SKM-1 (cell line): ENCODE measurements around the gene NSUN2.

Experiments used
- DNase-seq: peaks from one replicate; lab custom pipeline; 2025; ENCODE audit not compliant: unreplicated experiment; lab: John Stamatoyannopoulos, UW

NSUN2 gene

DNA sequence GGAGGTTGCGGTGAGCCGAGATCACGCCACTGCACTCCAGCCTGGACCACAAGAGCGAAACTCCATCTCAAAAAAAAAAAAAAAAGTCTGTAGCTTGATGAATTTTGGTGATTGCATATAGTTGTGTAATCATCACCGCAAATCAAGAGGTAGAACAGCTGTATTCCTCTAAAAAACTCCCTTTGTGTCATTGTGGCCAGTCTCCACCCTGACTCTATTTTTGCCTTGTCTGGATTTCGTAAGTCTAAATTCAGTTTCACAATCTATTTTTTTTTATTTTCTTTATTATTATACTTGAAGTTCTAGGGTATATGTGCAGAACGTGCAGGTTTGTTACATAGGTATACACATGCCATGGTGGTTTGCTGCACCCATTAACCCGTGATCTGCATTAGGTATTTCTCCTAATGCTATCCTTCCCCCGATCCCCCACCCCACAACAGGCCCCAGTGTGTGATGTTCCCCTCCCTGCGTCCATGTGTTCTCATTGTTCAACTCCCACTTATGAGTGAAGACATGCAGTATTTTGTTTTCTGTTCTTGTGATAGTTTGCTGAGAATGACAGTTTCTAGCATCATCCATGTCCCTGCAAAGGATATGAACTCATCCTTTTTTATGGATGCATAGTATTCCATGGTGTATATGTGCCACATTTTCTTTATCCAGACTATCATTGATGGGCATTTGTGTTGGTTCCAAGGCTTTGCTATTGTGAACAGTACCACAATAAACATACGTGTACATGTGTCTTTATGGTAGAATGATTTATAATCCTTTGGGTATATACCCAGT is 12.9 kb upstream of the NSUN2 start:
- DNase-seq = peak; percentile 29

DNA sequence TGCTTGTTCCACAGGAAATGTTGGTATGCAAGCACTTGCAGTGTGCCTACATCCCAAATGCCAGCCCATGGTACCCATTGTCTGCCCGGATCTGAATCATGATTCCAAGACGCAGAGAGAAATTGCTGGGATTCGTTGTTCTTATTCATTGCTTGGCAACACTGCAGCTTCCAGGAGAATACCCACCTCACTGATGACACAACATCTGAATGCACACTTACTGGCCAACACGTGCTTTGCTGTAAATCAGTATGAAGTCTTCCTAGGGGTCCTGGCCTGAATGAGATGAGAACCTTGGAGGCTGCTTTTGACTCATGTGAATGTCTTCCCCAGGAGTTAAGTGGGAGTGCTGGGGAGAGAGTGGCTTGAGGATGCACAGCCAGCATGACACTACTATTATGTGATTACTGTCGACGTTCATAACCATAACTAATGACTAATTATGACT is 12.0 kb upstream of the NSUN2 start:
- no peak for DNase-seq

DNA sequence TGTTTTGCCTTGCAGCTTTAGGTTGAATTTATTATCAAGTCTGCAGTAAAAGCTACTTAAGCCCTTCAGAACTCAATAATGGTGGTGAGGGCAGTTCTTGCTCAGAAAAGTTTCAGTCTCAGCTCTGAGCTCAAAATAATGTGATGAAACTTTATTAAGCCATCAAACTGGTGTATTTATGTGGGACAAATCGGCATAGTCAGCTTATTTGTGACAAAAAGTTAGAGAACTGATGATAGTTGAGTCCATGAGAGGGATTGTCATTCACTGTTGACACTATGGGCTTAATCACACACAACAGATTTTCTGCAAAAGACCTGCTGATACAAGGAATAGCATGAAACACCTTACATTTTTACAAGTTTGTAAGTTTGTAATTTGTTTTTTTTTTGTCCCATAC is 9.8 kb upstream of the NSUN2 start:
- DNase-seq = no peak

DNA sequence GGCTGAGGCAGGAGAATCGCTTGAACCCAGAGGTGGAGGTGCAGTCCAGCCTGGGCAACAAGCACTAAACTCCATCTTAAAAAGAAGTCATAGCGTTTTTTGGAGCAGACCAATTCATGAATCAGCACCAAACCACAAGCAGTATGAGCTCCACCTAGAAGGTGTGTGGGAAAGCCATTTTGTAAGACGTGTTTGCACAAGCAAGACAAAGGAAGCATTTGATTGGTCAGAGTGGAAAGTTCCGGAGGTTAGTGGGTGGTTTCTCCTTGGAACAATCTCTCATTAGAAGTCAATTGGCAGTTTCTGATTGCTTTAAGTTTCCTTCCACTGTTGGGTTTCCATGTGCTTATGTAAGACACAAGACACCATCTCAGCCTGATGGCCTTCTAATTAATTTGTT is 5.4 kb upstream of the NSUN2 start:
- no peak for DNase-seq

GRCh38 chr5:6637590-6637989 is 4.7 kb upstream of the NSUN2 start:
- no peak for DNase-seq

DNA sequence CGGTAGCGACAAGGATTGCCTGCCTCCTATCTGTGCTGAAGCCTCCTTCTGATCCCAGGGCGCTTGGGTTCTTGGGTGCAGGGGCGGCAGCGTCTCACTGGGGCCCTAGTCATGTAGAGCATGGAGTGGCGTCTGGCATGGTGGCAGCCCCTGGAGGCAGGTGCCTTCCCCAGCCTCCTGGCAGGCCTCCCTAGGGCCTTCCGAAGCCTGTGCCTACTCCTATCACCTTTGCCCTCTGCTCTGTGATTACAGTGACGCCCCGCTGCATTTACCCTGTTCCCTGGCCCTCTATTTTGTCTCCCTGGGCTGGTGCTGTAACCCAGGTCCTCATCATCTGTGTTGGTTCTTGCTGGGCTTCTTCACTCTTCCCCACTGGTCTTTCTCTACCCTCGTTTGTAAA is 4.2 kb upstream of the NSUN2 start:
- no peak for DNase-seq

- no peak for DNase-seq
These were observed 3.4 kb upstream of the NSUN2 start for GRCh38 chr5:6636293-6636692.

GRCh38 chr5:6634788-6635430 is 2.1 kb upstream of the NSUN2 start:
- no peak for DNase-seq

DNA sequence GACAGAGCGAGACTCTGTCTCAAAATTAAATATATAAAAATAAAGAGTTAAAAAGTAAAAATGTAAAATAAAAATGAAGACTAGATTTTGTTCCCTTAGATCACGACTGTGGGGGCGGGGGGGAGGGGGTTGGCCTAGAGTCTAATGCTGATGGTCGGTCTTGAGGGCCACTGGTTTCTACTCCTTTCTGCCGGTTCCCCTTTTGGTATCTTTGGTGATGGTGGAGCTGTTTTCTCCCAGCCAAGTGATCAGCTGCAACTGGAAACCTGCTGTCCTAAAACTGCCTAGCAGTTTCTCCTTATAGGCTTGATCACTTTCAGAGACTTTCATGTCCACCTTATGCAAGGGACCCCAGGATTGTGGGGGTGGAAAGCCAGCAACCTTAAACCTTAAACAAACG is 1.5 kb upstream of the NSUN2 start:
- DNase-seq = peak; percentile 41

- no peak for DNase-seq
These were observed 813 bp upstream of the NSUN2 start for GRCh38 chr5:6633469-6634245.

DNA sequence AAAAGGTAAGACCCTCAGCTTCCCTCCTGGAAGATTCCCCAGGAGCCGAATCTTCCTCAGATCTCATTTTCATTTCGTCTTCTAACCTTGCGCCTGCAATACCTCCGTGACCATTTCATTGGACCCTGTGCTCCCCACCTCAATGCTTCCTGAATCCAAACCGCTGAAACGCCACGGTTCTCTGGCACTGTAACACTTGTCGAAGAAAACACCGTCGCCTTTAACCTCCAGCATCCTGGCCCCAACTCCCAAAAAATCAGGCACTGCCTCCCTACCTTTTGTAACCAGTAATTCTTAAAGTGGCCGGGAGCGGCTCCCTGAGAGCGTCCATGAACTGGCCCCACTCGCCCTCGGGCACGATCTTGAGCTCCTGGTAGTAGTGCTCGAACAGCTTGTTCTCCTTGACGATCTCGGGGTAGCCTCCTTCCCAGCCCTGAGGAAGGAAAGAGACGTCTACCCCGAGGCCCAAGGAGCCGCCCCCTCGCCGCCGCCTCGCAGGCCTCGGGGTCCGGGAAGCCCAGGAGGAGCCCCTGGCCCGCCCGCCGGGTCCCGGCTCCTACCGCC is 438 bp downstream of the NSUN2 start:
- no peak for DNase-seq

- no peak for DNase-seq
These were observed 1.4 kb downstream of the NSUN2 start for GRCh38 chr5:6631441-6631840.

DNA sequence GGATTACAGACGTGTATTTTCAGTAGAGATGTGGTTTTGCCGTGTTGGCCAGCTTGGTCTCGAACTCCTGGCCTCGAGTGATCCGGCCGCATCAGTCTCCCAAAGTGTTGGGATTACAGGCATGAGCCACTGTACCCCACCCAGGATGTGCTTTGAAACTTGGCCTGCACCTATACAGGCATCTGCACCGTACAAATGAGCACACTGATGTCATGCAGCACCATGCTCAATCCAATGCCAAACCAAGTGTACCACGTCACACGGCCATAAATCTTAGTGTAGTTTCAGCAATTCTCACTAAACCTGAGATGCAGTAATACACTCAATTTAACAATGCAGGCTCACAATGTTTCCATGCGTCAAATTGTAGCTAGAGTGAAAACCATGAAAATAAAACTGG is 6.3 kb downstream of the NSUN2 start:
- DNase-seq = no peak

GRCh38 chr5:6623941-6624340 is 8.9 kb downstream of the NSUN2 start:
- DNase-seq = no peak

DNA sequence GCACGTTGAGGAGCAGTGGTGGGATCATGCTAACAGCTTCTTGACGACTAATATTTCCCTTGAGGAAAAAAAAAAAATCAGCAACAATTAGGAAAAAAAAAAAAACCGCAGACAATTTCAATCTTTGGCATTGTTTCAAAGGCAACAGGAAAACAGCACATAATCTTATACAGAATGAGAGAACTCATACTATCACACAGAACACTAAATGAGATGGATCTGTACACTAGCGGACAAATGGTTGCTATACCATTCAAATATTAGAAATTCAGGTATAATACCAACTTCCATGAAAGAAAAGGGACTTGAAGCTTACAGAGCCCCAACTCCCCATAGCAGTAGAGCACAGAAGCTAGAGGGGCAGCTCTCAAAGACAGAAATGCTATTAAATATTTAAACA is 9.6 kb downstream of the NSUN2 start:
- DNase-seq = no peak

DNA sequence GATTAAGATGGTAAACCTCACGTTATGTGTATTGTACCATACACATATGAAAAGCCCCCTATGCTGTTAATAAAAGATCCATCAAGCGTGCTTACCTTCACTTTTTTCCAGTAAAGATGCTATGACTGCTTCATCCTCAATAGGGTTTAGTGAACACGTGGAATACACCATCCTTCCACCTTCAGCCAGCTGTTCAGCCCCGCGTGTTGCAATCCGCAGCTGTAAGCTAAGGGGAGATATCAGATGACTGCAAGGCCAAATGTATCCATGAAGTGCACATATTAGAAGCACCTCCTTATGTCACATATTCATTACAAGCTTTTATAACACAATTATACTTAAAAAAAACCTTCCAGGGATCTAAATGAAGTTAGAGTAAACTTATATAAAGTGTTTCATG is 16.2 kb downstream of the NSUN2 start:
- DNase-seq = no peak

DNA sequence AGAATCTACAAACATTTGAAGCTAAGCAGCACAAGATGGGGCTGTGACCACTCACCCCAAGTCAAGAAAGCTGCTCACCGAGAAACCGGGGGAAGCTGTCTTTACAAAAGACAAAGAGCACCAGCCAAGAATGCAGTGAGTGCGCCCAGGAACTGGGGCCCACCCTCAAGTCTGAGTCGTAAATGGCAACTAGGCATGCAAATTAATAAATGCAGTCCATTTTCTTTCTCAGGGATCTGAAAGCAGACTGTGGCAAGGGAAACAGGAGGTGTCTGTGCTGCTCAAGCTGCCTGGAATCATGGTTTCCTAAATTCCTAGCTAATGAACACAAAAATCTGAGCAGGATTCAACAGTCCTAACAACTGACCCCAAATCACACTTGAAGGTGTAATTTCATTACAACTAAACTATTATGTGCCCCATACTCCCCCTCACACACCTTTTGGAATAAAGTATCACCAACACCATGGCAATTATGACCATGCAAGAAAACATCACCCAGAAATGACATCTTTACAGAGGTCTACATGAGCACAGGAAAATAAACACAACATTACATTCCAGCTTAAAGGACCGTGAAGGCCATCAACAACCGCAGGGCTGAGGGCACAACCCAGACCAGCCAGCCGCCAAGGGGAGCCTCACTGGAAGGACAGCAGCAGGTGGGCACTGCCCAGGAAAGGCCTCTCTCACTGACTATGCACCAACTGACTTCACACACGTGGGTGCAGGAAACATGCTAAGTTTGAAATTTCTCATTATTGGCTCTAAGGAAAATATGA is 17.6 kb downstream of the NSUN2 start:
- DNase-seq = no peak

GRCh38 chr5:6611334-6612256 is 21.2 kb downstream of the NSUN2 start:
- DNase-seq = no peak

GRCh38 chr5:6608016-6608415 is 24.8 kb downstream of the NSUN2 start:
- DNase-seq = no peak

- DNase-seq = no peak
These were observed 25.3 kb downstream of the NSUN2 start for GRCh38 chr5:6607559-6607936.
